Panc1 (cell line): ENCODE data around the gene SKA3. TPM values are rescaled to one million over a fixed set of nuclear protein-coding genes. Genes with fewer than 3 reads are reported as not detected.
"Not testable (repeated sequence)": the region's sequence is repeated elsewhere in the genome, so short reads cannot be mapped to it uniquely, and the experiment has no call there.

Experiments
- ATAC-seq: fragments of 200-7000 bp; cut with Tn5 transposase; 2 replicates; pipeline ENCODE4 v1.9.1; 2020; ENCODE audit warnings: mild to moderate bottlenecking, moderate library complexity
- BruUV-seq: library from RNA; stranded (reverse); fragments of 400-500 nt; replicated peaks from 2 replicates; lab custom pipeline; 2021; lab: Mats Ljungman, UMichigan
- CTCF ChIA-PET: fragments of 300-600 bp; sonication (Branson Sonifier 250); formaldehyde crosslinking; loops from one replicate; lab custom pipeline; 2022; ENCODE audit warnings: antibody characterized with exemption; lab: Charles Lee
- POLR2A ChIA-PET: fragments of 300-600 bp; sonication (Branson Sonifier 250); formaldehyde crosslinking; loops from one replicate; lab custom pipeline; 2022; ENCODE audit warnings: antibody characterized with exemption; lab: Charles Lee
- DNase-seq: peaks from one replicate; pipeline ENCODE4 v3.0.0-alpha.2; 2010; ENCODE audit warnings: low read depth, low spot score
- H3K27ac ChIP-seq: 2 replicates; pipeline ENCODE4 v1.5.1; 2011; ENCODE audit warnings: mild to moderate bottlenecking, low read length, inconsistent platforms
- H3K27me3 ChIP-seq: fragments of 200-500 bp; sonication (Bioruptor generic); 2 replicates; pipeline ENCODE4 v1.6.0; 2014; ENCODE audit warnings: low read length, inconsistent platforms; ENCODE audit not compliant: control insufficient read depth, insufficient read depth
- H3K36me3 ChIP-seq: fragments of 200-500 bp; sonication (Bioruptor generic); 2 replicates; pipeline ENCODE4 v1.5.1; 2014; ENCODE audit warnings: inconsistent platforms, mild to moderate bottlenecking, low read length, moderate library complexity; ENCODE audit not compliant: control insufficient read depth, insufficient read depth
- H3K4me1 ChIP-seq: 2 replicates; pipeline ENCODE4 v1.5.1; 2011; ENCODE audit warnings: inconsistent platforms, mild to moderate bottlenecking, low read length, moderate library complexity; ENCODE audit not compliant: control insufficient read depth, insufficient read depth
- H3K4me3 ChIP-seq, 2 experiments: 2 replicates each; pipeline ENCODE4 v1.5.1; 2011 to 2012; ENCODE audit warnings: low read depth in 2 of 2, low read length in 2 of 2, mild to moderate bottlenecking in 2 of 2, inconsistent platforms in 1 of 2, moderate library complexity in 1 of 2
- H3K9me3 ChIP-seq: fragments of 200-500 bp; sonication (Bioruptor generic); 2 replicates; pipeline ENCODE4 v1.5.1; 2014; ENCODE audit warnings: low read depth, mild to moderate bottlenecking, inconsistent platforms, low read length, moderate library complexity; ENCODE audit not compliant: control insufficient read depth, insufficient read depth
- CTCF ChIP-seq: fragments of 450-650 bp; IDR thresholded peaks from 2 replicates; pipeline ENCODE4 v1.5.1; 2017; ENCODE audit warnings: mild to moderate bottlenecking
- POLR2AphosphoS5 ChIP-seq: IDR thresholded peaks from 2 replicates; pipeline ENCODE4 v1.6.1; 2012; ENCODE audit warnings: mild to moderate bottlenecking, low read depth, low read length, moderate library complexity
- REST ChIP-seq, 2 experiments: IDR thresholded peaks; 2 replicates each; pipeline ENCODE4 v1.6.1; 2011 to 2012; ENCODE audit warnings: low read depth in 2 of 2, control low read depth in 1 of 2, low read length in 1 of 2, mild to moderate bottlenecking in 1 of 2, moderate library complexity in 1 of 2; ENCODE audit not compliant: insufficient read depth in 1 of 2
- SIN3A ChIP-seq: IDR thresholded peaks from 2 replicates; pipeline ENCODE4 v1.6.1; 2012; ENCODE audit warnings: low read depth, mild to moderate bottlenecking, low read length, moderate library complexity, borderline replicate concordance; ENCODE audit not compliant: insufficient read depth
- TCF7L2 ChIP-seq: IDR thresholded peaks from 2 replicates; pipeline ENCODE4 v1.6.1; 2011; ENCODE audit warnings: mild to moderate bottlenecking, low read depth, low read length, inconsistent platforms
- in situ Hi-C: cut with HindIII; loops from 2 replicates; pipeline ENCODE4 v1.10.0; 2016; ENCODE audit warnings: low sequenced_read_pairs, low pct_unique_long_range_greater_than_20kb
- intact Hi-C: fragments of 100-400 bp; cut with micrococcal nuclease; formaldehyde crosslinking; loops from one replicate; pipeline ENCODE4 v1.10.0; 2022; ENCODE audit not compliant: unreplicated experiment
- total RNA-seq: library from RNA; stranded (reverse); gene quantifications from one replicate; pipeline ENCODE4 v1.2.1, GENCODE V29; 2021; ENCODE audit not compliant: unreplicated experiment

The SKA3 gene
- total RNA-seq, 1 experiment from 2014 or later, result 15.1 TPM

- no peak overlapping the region for H3K27ac ChIP-seq
- TF ChIP-seq POLR2AphosphoS5 (no peak), SIN3A (no peak), TCF7L2 (no peak), REST (IDR thresholded peaks at IDR 0.05; ENCODE audit: insufficient read depth in 1 of 2, low read depth in 2 of 2, low read length in 1 of 2) (no peak), CTCF (no peak)
- intact Hi-C loops, result no loop called here
- DNase-seq, result no peak
- H3K36me3 ChIP-seq, result no peaks in the 10 kb centered on the region
- no peaks in the 10 kb centered on the region for H3K4me1 ChIP-seq
- ChIA-PET POLR2A (no interaction called here), CTCF (no interaction called here)
- in situ Hi-C loops, result no loop called here
- no TSS peak for BruUV-seq
- ATAC-seq, result no peak
- no peak overlapping the region for H3K4me3 ChIP-seq
- no peaks in the 10 kb centered on the region for H3K27me3 ChIP-seq
- no peaks in the 10 kb centered on the region for H3K9me3 ChIP-seq
Observed at GRCh38 chr13:21208652-21209154, 32.4 kb upstream of the SKA3 start.

GRCh38 chr13:21202767-21203531 lies 26.6 kb upstream of the SKA3 start:
- ATAC-seq (no peak), DNase-seq (no peak)
- ChIA-PET CTCF (no interaction called here), POLR2A (no interaction called here)
- H3K4me1 ChIP-seq, result no peaks in the 10 kb centered on the region
- no TSS peak for BruUV-seq
- intact Hi-C loops, result no loop called here
- H3K27ac ChIP-seq, result no peak overlapping the region
- no peak overlapping the region for H3K4me3 ChIP-seq
- TF ChIP-seq TCF7L2 (no peak), SIN3A (no peak), CTCF (no peak), REST (IDR thresholded peaks at IDR 0.05; ENCODE audit: insufficient read depth in 1 of 2, low read depth in 2 of 2, low read length in 1 of 2) (no peak), POLR2AphosphoS5 (no peak)
- in situ Hi-C loops, result no loop called here
- H3K27me3 ChIP-seq, result no peaks in the 10 kb centered on the region
- H3K36me3 ChIP-seq, result no peaks in the 10 kb centered on the region
- no peaks in the 10 kb centered on the region for H3K9me3 ChIP-seq

- POLR2A ChIA-PET, ATAC-seq, H3K36me3 ChIP-seq, H3K4me1 ChIP-seq, intact Hi-C loops, in situ Hi-C loops, CTCF ChIA-PET, DNase-seq, H3K4me3 ChIP-seq, BruUV-seq, H3K9me3 ChIP-seq, H3K27me3 ChIP-seq, H3K27ac ChIP-seq: not testable (repeated sequence)
Observed at GRCh38 chr13:21201456-21202190, 25.3 kb upstream of the SKA3 start.
